ENCODE measurements around the gene SCMH1. TPM values are rescaled to one million over a fixed set of nuclear protein-coding genes. Genes with fewer than 3 reads are reported as not detected.
A peak's percentile ranks its signal among the peaks of the same experiment; 100 is the strongest.

Gene SCMH1
- total and polyA plus RNA-seq, 4 donors, result 6.6 to 12.8 (median 10.5) TPM

DNA sequence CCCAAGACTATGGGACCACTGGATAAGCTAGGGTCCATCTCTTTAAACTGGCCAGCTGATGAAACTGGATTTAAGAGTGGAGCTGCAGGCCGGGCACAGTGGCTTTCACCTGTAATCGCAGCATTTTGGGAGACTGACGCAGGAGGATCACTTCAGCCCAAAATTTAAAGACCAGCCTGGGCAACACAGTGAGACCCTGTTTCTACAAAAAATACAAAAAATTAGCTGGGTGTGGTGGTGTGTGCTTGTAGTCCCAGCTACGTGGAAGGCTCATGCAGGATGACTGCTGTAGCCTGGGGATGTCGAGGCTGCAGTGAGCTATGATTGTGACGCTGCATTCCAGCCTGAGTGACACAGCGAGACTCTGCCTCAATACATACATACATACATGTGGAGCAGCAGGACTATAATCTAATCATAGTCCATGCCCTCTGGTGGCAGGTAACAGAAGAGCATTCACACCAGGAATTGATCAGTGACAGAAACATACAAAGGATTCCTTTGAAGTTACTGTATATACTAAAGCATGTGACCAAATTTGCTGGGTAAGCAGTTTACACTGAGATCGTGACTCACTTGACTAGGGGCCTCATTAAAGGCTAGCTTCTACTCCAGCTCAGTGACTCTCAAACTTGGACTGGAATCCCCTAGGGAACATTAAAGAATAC is 119.1 kb downstream of the SCMH1 start:
- Histone ChIP-seq H3K9ac (ENCODE audit: low read depth in 1 of 2, low read length in 2 of 2) (no peak overlapping the region), H3K4me3 (ENCODE audit: low read depth in 1 of 3, low read length in 3 of 3) (no peak overlapping the region), H3K36me3 (ENCODE audit: control insufficient read depth in 4 of 4, insufficient read depth in 3 of 4, low read depth in 1 of 4, low read length in 3 of 4) (peaks cover 0 to 2% (median 0%) of the 10 kb centered on the region in 4 donors), H3K27ac (ENCODE audit: low read depth in 1 of 2, low read length in 2 of 2) (no peak overlapping the region), H3K27me3 (ENCODE audit: control insufficient read depth in 4 of 4, insufficient read depth in 4 of 4, low read length in 3 of 4) (no peaks in the 10 kb centered on the region), H3K9me3 (ENCODE audit: control insufficient read depth in 4 of 4, low read length in 3 of 4) (no peaks in the 10 kb centered on the region), H3K4me1 (ENCODE audit: control insufficient read depth in 4 of 4, insufficient read depth in 4 of 4, low read length in 3 of 4) (no peaks in the 10 kb centered on the region)
- DNase-seq (ENCODE audit: low spot score), result no peak
- TF ChIP-seq RXRA (IDR thresholded peaks at IDR 0.05) (no peak), RAD21 (IDR thresholded peaks at IDR 0.05) (peak; percentile 61 to 80)
- TF ChIP-seq, protein P1, sequence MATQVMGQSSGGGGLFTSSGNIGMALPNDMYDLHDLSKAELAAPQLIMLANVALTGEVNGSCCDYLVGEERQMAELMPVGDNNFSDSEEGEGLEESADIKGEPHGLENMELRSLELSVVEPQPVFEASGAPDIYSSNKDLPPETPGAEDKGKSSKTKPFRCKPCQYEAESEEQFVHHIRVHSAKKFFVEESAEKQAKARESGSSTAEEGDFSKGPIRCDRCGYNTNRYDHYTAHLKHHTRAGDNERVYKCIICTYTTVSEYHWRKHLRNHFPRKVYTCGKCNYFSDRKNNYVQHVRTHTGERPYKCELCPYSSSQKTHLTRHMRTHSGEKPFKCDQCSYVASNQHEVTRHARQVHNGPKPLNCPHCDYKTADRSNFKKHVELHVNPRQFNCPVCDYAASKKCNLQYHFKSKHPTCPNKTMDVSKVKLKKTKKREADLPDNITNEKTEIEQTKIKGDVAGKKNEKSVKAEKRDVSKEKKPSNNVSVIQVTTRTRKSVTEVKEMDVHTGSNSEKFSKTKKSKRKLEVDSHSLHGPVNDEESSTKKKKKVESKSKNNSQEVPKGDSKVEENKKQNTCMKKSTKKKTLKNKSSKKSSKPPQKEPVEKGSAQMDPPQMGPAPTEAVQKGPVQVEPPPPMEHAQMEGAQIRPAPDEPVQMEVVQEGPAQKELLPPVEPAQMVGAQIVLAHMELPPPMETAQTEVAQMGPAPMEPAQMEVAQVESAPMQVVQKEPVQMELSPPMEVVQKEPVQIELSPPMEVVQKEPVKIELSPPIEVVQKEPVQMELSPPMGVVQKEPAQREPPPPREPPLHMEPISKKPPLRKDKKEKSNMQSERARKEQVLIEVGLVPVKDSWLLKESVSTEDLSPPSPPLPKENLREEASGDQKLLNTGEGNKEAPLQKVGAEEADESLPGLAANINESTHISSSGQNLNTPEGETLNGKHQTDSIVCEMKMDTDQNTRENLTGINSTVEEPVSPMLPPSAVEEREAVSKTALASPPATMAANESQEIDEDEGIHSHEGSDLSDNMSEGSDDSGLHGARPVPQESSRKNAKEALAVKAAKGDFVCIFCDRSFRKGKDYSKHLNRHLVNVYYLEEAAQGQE (IDR thresholded peaks at IDR 0.05), result no peak
- TF ChIP-seq, protein P2, sequence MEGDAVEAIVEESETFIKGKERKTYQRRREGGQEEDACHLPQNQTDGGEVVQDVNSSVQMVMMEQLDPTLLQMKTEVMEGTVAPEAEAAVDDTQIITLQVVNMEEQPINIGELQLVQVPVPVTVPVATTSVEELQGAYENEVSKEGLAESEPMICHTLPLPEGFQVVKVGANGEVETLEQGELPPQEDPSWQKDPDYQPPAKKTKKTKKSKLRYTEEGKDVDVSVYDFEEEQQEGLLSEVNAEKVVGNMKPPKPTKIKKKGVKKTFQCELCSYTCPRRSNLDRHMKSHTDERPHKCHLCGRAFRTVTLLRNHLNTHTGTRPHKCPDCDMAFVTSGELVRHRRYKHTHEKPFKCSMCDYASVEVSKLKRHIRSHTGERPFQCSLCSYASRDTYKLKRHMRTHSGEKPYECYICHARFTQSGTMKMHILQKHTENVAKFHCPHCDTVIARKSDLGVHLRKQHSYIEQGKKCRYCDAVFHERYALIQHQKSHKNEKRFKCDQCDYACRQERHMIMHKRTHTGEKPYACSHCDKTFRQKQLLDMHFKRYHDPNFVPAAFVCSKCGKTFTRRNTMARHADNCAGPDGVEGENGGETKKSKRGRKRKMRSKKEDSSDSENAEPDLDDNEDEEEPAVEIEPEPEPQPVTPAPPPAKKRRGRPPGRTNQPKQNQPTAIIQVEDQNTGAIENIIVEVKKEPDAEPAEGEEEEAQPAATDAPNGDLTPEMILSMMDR (IDR thresholded peaks at IDR 0.05; ENCODE audit: low read depth, low read length, missing input control), result peak; percentile 54
- TF ChIP-seq, protein P3, sequence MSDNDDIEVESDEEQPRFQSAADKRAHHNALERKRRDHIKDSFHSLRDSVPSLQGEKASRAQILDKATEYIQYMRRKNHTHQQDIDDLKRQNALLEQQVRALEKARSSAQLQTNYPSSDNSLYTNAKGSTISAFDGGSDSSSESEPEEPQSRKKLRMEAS (IDR thresholded peaks at IDR 0.05), result no peak
- 86% methylated on average over 8 of the region's 8 CpGs for WGBS

DNA sequence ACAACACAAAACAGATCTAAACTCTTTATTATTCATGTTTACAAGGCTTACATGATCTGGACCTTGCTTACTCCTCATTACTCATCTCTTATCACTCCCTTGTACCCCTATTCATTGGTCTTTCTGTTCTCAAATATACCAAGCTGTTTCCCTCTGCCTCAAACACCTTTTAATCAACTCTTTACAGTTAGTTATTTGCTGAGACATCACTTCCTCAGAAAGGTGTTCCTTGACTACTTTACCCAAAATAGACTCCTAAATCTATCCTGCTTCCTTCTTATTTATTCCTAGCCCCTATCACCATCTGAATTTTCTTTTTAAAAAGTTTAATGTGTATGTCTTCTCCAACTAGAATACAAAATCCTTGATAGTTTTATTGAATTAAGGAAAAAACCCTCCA is 120.0 kb downstream of the SCMH1 start:
- TF ChIP-seq GABPA (IDR thresholded peaks at IDR 0.05 in 1 of 2, conservative IDR thresholded peaks at IDR 0.05 in 1 of 2) (no peak), TAF1 (conservative IDR thresholded peaks at IDR 0.05) (no peak), YY1 (IDR thresholded peaks at IDR 0.05) (no peak), NR2F2 (IDR thresholded peaks at IDR 0.05) (no peak), SP1 (IDR thresholded peaks at IDR 0.05) (no peak), HNF4G (IDR thresholded peaks at IDR 0.05) (no peak), JUND (IDR thresholded peaks at IDR 0.05) (no peak), RXRA (IDR thresholded peaks at IDR 0.05) (no peak), RAD21 (IDR thresholded peaks at IDR 0.05) (no peak)
- TF ChIP-seq, protein P2 (IDR thresholded peaks at IDR 0.05; ENCODE audit: low read depth, low read length, missing input control), result no peak
- TF ChIP-seq, protein P1 (IDR thresholded peaks at IDR 0.05), result no peak
- TF ChIP-seq, protein P4, sequence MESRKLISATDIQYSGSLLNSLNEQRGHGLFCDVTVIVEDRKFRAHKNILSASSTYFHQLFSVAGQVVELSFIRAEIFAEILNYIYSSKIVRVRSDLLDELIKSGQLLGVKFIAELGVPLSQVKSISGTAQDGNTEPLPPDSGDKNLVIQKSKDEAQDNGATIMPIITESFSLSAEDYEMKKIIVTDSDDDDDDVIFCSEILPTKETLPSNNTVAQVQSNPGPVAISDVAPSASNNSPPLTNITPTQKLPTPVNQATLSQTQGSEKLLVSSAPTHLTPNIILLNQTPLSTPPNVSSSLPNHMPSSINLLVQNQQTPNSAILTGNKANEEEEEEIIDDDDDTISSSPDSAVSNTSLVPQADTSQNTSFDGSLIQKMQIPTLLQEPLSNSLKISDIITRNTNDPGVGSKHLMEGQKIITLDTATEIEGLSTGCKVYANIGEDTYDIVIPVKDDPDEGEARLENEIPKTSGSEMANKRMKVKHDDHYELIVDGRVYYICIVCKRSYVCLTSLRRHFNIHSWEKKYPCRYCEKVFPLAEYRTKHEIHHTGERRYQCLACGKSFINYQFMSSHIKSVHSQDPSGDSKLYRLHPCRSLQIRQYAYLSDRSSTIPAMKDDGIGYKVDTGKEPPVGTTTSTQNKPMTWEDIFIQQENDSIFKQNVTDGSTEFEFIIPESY (IDR thresholded peaks at IDR 0.05), result no peak
- TF ChIP-seq, protein P3 (IDR thresholded peaks at IDR 0.05), result no peak
- H3K9me3 ChIP-seq (ENCODE audit: control insufficient read depth in 4 of 4, low read length in 3 of 4), result no peaks in the 10 kb centered on the region
- peaks cover 0 to 2% (median 0%) of the 10 kb centered on the region in 4 donors for H3K36me3 ChIP-seq (ENCODE audit: control insufficient read depth in 4 of 4, insufficient read depth in 3 of 4, low read depth in 1 of 4, low read length in 3 of 4)
- no peaks in the 10 kb centered on the region for H3K27me3 ChIP-seq (ENCODE audit: control insufficient read depth in 4 of 4, insufficient read depth in 4 of 4, low read length in 3 of 4)
- no peak overlapping the region for H3K4me3 ChIP-seq (ENCODE audit: low read depth in 1 of 3, low read length in 3 of 3)
- H3K9ac ChIP-seq (ENCODE audit: low read depth in 1 of 2, low read length in 2 of 2), result no peak overlapping the region
- no peak overlapping the region for H3K27ac ChIP-seq (ENCODE audit: low read depth in 1 of 2, low read length in 2 of 2)
- no peak for DNase-seq (ENCODE audit: low spot score)
- no peaks in the 10 kb centered on the region for H3K4me1 ChIP-seq (ENCODE audit: control insufficient read depth in 4 of 4, insufficient read depth in 4 of 4, low read length in 3 of 4)
